H1 (cell line): ENCODE results near the gene GRIK1.

Source experiments
- CHD1 ChIP-seq: IDR thresholded peaks from 2 replicates; pipeline ENCODE4 v1.6.1; 2012; ENCODE audit warnings: low read depth, low read length, improper control_type of control experiment
- CTCF ChIP-seq, 3 experiments: IDR thresholded peaks; 1 replicate in 2 of 3; 2 replicates in 1 of 3; pipeline versions ENCODE4 v1.5.1 to v1.6.1; 2011; ENCODE audit warnings: low read length in 3 of 3, mild to moderate bottlenecking in 3 of 3, inconsistent platforms in 2 of 3, low read depth in 1 of 3, moderate library complexity in 1 of 3; ENCODE audit not compliant: insufficient read depth in 1 of 3; ENCODE audit errors: control extremely low read depth in 1 of 3
- EZH2 ChIP-seq: fragments of 200-600 bp; sonication (generic); IDR thresholded peaks from 2 replicates; pipeline ENCODE4 v1.7.1; 2012; ENCODE audit warnings: low read depth, mild to moderate bottlenecking, moderate library complexity, low read length, inconsistent platforms; ENCODE audit not compliant: severe bottlenecking
- GABPA ChIP-seq: IDR thresholded peaks from 2 replicates; pipeline ENCODE4 v1.6.1; 2011; ENCODE audit warnings: mild to moderate bottlenecking, low read length, moderate library complexity, borderline replicate concordance; ENCODE audit not compliant: insufficient read depth
- MAX ChIP-seq: IDR thresholded peaks from 2 replicates; pipeline ENCODE4 v1.6.1; 2012; ENCODE audit warnings: inconsistent platforms
- POLR2AphosphoS5 ChIP-seq: IDR thresholded peaks from 2 replicates; pipeline ENCODE4 v1.6.1; 2011; ENCODE audit warnings: low read depth, low read length
- RBBP5 ChIP-seq: IDR thresholded peaks from 2 replicates; pipeline ENCODE4 v1.7.1; 2012; ENCODE audit warnings: low read depth, mild to moderate bottlenecking, inconsistent platforms, low read length, moderate library complexity, borderline replicate concordance
- TAF1 ChIP-seq: IDR thresholded peaks from 2 replicates; pipeline ENCODE4 v1.6.1; 2011; ENCODE audit warnings: mild to moderate bottlenecking, low read depth, low read length
- USF2 ChIP-seq: IDR thresholded peaks from 2 replicates; pipeline ENCODE4 v1.6.1; 2011; ENCODE audit warnings: low read length, improper control_type of control experiment

DNA sequence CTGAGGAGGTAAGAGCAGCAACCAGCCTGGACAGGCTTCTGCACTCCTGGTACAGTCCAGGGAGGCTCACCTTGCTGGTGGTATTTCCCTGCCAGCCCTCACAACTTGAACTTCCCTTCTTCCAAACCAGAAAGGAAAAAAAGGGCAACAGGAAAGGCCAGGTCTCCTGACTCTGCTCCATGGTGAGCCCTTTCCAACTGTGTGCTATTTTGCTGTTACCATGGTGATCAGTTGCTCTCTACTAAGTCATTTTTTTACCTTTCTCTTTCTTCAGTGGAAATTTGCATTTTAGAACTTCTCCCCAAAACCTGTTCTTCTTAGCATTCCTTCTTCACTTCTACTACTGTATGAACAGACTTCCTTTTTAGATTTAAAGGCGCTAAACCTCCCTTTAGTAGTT, 164.3 kb downstream of the GRIK1 start:
- TF ChIP-seq EZH2 (no peak), POLR2AphosphoS5 (no peak), CTCF (IDR thresholded peaks at IDR 0.05; ENCODE audit: control extremely low read depth in 1 of 3, insufficient read depth in 1 of 3, low read depth in 1 of 3, low read length in 3 of 3) (no peak), GABPA (no peak), CHD1 (no peak), MAX (no peak), USF2 (no peak), TAF1 (no peak), RBBP5 (no peak)
